Ishikawa (cell line): ENCODE data around the gene GRM5.

Source experiments
- CEBPB ChIP-seq: IDR thresholded peaks from 2 replicates; pipeline ENCODE4 v1.6.1; 2012
- CREB1 ChIP-seq: IDR thresholded peaks from 2 replicates; pipeline ENCODE4 v1.6.1; 2012; ENCODE audit warnings: low read depth
- EGR1 ChIP-seq: IDR thresholded peaks from 2 replicates; pipeline ENCODE4 v1.6.1; 2012
- EP300 ChIP-seq: IDR thresholded peaks from 2 replicates; pipeline ENCODE4 v1.6.1; 2012; ENCODE audit warnings: borderline replicate concordance
- FOXM1 ChIP-seq: IDR thresholded peaks from 2 replicates; pipeline ENCODE4 v1.6.1; 2012; ENCODE audit warnings: low read depth, borderline replicate concordance
- NFIC ChIP-seq: IDR thresholded peaks from 2 replicates; pipeline ENCODE4 v1.6.1; 2012
- RAD21 ChIP-seq: IDR thresholded peaks from 2 replicates; pipeline ENCODE4 v1.6.1; 2012; ENCODE audit warnings: low read depth
- TAF1 ChIP-seq: IDR thresholded peaks from 2 replicates; pipeline ENCODE4 v1.6.1; 2012; ENCODE audit warnings: low read depth, mild to moderate bottlenecking
- TCF12 ChIP-seq: IDR thresholded peaks from 2 replicates; pipeline ENCODE4 v1.6.1; 2012; ENCODE audit warnings: low read depth
- TEAD4 ChIP-seq: IDR thresholded peaks from 2 replicates; pipeline ENCODE4 v1.6.1; 2012
- YY1 ChIP-seq: IDR thresholded peaks from 2 replicates; pipeline ENCODE4 v1.6.1; 2012; ENCODE audit warnings: low read depth
- ZBTB7A ChIP-seq: IDR thresholded peaks from 2 replicates; pipeline ENCODE4 v1.6.1; 2012; ENCODE audit warnings: low read depth
- TF ChIP-seq, protein P1 (sequence below): IDR thresholded peaks from 2 replicates; pipeline ENCODE4 v1.6.1; 2012
- TF ChIP-seq, protein P2 (sequence below): IDR thresholded peaks from 2 replicates; pipeline ENCODE4 v1.6.1; 2012; ENCODE audit warnings: low read depth, mild to moderate bottlenecking
- TF ChIP-seq, protein P3 (sequence below): IDR thresholded peaks from 2 replicates; pipeline ENCODE4 v1.6.1; 2012

Gene GRM5

DNA sequence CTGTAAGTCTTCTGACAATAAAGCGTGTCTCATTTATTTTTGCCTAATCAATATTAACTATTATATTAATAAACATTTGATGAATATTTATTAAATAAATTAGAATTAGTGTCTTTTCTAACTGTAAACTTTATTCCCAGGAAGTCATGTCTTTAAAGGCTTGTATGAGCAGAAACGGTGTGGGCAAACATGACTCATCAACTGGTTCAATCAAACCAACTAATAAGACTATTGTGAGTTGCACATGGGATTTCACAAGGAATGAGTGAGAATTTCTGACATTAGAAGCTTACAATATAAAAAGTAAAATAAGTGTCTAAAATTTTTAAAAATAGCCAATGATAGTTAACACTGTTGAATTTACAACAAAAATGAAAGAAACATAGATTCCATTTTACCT, 469.0 kb downstream of the GRM5 start:
- TF ChIP-seq EGR1, result no peak
- no peak for TF ChIP-seq FOXM1
- TF ChIP-seq TAF1, result no peak
- TF ChIP-seq, protein P1, sequence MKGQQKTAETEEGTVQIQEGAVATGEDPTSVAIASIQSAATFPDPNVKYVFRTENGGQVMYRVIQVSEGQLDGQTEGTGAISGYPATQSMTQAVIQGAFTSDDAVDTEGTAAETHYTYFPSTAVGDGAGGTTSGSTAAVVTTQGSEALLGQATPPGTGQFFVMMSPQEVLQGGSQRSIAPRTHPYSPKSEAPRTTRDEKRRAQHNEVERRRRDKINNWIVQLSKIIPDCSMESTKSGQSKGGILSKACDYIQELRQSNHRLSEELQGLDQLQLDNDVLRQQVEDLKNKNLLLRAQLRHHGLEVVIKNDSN, result no peak

DNA sequence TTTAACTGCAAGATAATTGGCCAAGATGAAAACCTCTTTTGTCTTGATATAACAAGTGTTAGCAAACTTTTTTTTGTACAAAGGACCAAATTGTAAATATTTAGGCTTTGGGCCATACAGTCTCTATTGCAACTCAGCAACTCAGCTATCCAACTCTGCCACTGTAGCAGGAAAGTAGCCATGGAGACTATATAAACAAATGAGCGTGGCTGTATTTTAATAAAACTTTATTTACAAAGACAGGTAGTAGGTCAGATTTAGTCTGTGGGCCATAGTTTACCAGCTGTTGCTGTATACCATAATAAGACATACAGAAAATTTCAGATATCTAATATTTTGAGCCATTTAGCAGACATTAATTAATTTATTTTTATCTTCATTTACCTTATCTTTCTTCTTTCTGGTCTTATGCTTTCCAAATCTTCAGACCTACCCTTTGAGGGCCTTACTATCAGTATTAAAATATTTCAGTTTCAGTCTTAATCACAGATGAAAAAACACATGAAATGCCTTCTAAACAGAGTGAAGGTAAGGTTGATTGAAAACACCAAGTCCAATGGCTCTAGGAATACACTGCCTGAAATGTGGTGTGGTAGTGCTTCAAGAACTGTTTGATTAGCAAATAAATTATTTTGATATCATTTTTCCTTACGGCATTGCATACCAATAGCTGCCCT, 471.4 kb downstream of the GRM5 start:
- TF ChIP-seq TAF1 (no peak), TCF12 (no peak), FOXM1 (no peak), CREB1 (no peak), NFIC (no peak), CEBPB (no peak), EP300 (no peak), TEAD4 (no peak), EGR1 (no peak), YY1 (no peak), RAD21 (no peak)
- TF ChIP-seq, protein P1, result no peak
- TF ChIP-seq, protein P2, sequence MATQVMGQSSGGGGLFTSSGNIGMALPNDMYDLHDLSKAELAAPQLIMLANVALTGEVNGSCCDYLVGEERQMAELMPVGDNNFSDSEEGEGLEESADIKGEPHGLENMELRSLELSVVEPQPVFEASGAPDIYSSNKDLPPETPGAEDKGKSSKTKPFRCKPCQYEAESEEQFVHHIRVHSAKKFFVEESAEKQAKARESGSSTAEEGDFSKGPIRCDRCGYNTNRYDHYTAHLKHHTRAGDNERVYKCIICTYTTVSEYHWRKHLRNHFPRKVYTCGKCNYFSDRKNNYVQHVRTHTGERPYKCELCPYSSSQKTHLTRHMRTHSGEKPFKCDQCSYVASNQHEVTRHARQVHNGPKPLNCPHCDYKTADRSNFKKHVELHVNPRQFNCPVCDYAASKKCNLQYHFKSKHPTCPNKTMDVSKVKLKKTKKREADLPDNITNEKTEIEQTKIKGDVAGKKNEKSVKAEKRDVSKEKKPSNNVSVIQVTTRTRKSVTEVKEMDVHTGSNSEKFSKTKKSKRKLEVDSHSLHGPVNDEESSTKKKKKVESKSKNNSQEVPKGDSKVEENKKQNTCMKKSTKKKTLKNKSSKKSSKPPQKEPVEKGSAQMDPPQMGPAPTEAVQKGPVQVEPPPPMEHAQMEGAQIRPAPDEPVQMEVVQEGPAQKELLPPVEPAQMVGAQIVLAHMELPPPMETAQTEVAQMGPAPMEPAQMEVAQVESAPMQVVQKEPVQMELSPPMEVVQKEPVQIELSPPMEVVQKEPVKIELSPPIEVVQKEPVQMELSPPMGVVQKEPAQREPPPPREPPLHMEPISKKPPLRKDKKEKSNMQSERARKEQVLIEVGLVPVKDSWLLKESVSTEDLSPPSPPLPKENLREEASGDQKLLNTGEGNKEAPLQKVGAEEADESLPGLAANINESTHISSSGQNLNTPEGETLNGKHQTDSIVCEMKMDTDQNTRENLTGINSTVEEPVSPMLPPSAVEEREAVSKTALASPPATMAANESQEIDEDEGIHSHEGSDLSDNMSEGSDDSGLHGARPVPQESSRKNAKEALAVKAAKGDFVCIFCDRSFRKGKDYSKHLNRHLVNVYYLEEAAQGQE, result no peak
- TF ChIP-seq, protein P3, sequence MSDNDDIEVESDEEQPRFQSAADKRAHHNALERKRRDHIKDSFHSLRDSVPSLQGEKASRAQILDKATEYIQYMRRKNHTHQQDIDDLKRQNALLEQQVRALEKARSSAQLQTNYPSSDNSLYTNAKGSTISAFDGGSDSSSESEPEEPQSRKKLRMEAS, result no peak

- TF ChIP-seq, protein P2, result no peak
- no peak for TF ChIP-seq EGR1
- TF ChIP-seq YY1, result no peak
- no peak for TF ChIP-seq NFIC
- no peak for TF ChIP-seq TAF1
- TF ChIP-seq RAD21, result no peak
- TF ChIP-seq, protein P3, result no peak
- TF ChIP-seq TCF12, result no peak
- TF ChIP-seq, protein P1, result no peak
- TF ChIP-seq EP300, result no peak
- no peak for TF ChIP-seq TEAD4
- no peak for TF ChIP-seq CREB1
- no peak for TF ChIP-seq CEBPB
- TF ChIP-seq ZBTB7A, result no peak
- TF ChIP-seq FOXM1, result no peak
Observed at GRCh38 chr11:88590361-88590760, 475.4 kb downstream of the GRM5 start.

GRCh38 chr11:88583251-88583650, 482.5 kb downstream of the GRM5 start:
- TF ChIP-seq TCF12 (no peak), EP300 (no peak), CREB1 (no peak), YY1 (no peak), NFIC (no peak), TAF1 (no peak), FOXM1 (no peak), RAD21 (no peak), TEAD4 (no peak), ZBTB7A (no peak)
- TF ChIP-seq, protein P2, result no peak
- TF ChIP-seq, protein P3, result no peak
